Breast epithelium (tissue), 3 donors: ENCODE measurements around the gene TMEM234.

Experiments used
- CTCF ChIP-seq, 3 donors: fragments of 450-650 bp; IDR thresholded peaks; one replicate each; pipeline ENCODE4 v1.5.1; 2016 to 2017; ENCODE audit warnings: antibody characterized with exemption in 3 of 3, mild to moderate bottlenecking in 3 of 3, moderate library complexity in 3 of 3
- POLR2A ChIP-seq: fragments of 450-650 bp; IDR thresholded peaks from one replicate; pipeline ENCODE4 v1.6.1; 2016; ENCODE audit warnings: antibody characterized with exemption, mild to moderate bottlenecking, moderate library complexity
- POLR2AphosphoS5 ChIP-seq, 3 donors: sonication (generic); formaldehyde crosslinking; IDR thresholded peaks; one replicate each; pipeline ENCODE4 v1.6.1; 2017; ENCODE audit warnings: antibody characterized with exemption in 3 of 3

DNA sequence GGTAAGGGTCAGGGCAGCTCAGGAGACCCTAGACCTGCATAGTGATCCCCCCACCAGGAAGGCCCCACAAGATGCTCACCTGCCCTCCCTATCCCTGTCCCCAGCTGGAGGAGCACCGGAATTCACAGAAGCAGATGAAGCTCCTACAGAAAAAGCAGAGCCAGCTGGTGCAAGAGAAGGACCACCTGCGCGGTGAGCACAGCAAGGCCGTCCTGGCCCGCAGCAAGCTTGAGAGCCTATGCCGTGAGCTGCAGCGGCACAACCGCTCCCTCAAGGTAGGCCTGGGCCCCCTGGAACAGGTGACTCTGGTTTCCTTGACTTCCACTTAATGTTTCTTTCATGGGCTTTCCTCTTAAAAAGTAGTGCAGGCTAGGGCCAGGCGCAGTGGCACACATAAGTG, 34.3 kb downstream of the TMEM234 start:
- TF ChIP-seq CTCF (IDR thresholded peaks at IDR 0.05) (no peak), POLR2A (no peak), POLR2AphosphoS5 (IDR thresholded peaks at IDR 0.05) (no peak)
